HG03045 (cell line): Measurements from ENCODE around the gene RHNO1.
"Not testable (repeated sequence)": the region's sequence is repeated elsewhere in the genome, so short reads cannot be mapped to it uniquely, and the experiment has no call there.

Experiments
- ATAC-seq: cut with Tn5 transposase; IDR thresholded peaks from one replicate; pipeline ENCODE4 v1.9.1; 2021; ENCODE audit warnings: mild to moderate bottlenecking, moderate library complexity; ENCODE audit not compliant: unreplicated experiment

RHNO1 gene

DNA sequence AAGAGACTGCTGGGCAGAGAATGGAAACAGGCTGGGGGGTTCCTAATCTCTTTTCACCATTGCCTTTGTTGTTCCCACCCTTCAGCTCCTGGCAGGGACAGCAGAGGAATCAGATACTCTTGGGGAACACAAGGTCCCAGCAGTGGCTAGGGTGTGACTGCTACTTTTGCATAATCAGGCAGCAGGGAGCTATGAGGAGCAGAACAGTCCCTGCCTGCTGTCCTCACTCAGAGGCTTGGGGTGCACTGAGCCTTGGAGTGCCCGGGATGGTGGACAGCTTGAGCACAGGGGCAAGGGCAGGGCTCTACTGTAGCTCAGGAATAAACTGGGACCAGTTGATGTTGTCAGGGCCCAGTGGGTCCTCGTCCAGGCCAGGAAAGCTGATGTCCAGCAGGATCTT lies 18.7 kb upstream of the RHNO1 start:
- no peak for ATAC-seq

GRCh38 chr12:2858944-2859421 lies 18.0 kb upstream of the RHNO1 start:
- ATAC-seq = no peak

DNA sequence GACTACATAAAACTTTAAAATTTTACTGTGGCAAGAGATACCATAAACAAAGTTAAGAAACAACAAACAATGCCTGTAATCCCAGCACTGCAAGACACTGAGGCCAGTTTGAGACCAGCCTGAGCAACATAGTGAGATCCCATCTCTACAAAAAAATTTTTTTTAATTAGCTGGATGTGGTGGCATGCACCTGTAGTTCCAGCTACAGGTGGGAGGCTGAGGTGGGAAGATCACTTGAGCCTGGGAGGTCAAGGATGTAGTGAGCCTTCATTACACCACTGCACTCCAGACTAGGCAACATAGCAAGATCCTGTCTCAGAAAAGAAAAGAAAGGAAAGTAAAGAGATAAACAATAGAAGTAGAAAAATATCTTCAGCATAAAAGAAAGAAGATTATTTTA lies 16.9 kb upstream of the RHNO1 start:
- ATAC-seq = no peak

GRCh38 chr12:2862876-2863275 lies 14.1 kb upstream of the RHNO1 start:
- no peak for ATAC-seq

- ATAC-seq = not testable (repeated sequence)
These were observed 13.6 kb upstream of the RHNO1 start for GRCh38 chr12:2863402-2863801.

- no peak for ATAC-seq
These were observed 12.8 kb upstream of the RHNO1 start for GRCh38 chr12:2864198-2864597.

- ATAC-seq = not testable (repeated sequence)
These were observed 7.9 kb upstream of the RHNO1 start for GRCh38 chr12:2868986-2869632.

DNA sequence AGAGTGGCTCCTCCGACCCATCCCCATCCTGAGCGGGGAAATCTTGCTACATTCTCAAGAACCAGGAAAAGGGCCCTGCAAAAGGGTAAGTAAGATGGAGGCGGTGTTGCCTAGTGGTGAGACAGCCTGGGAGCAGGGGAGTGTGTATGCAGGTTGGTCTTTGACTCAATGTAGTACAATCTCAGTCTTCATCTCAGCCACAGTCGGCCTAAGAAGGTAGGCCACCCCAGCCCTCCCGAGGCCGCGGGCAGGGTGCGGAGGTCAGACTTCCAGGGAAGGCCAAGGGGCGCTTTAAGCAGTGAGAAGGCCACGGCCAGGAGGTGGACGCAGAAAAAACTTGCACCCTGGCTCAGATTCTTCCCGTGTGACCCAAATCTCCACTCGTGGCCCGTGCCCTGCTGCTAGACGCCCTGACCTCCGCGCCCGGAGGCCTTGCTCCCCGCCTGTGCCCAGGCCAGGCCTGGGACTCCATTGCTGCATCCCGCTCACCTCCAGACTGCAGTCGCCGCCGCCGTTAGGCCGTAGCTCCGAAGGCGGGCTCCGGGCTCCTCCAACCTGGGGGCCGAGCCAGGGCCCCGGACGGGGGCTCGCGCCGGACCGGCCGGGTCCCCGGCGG lies 484 bp upstream of the RHNO1 start:
- ATAC-seq = peak; percentile 14

- no peak for ATAC-seq
These were observed 1.1 kb downstream of the RHNO1 start for GRCh38 chr12:2877953-2878732.

DNA sequence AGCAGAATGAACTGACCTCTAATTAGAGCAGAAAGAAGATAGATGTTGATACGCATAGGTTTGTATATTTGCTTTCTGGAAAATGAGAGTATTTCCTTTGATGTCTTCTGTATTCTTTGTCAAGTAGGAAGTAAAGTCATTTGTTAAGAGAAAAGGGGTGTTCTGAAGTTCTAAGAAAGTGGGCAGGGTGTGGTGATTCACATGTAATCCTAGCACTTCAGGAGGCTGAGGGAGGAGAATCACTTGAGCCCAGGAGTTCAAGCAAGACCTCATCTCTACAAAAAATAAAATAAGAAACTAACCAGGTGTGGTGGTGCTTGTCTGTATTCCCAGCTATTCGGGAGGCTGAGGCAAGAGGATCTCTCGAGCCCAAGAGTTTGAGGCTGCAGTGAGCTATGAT lies 2.8 kb downstream of the RHNO1 start:
- ATAC-seq = no peak

- no peak for ATAC-seq
These were observed 7.8 kb downstream of the RHNO1 start for GRCh38 chr12:2884810-2885209.

DNA sequence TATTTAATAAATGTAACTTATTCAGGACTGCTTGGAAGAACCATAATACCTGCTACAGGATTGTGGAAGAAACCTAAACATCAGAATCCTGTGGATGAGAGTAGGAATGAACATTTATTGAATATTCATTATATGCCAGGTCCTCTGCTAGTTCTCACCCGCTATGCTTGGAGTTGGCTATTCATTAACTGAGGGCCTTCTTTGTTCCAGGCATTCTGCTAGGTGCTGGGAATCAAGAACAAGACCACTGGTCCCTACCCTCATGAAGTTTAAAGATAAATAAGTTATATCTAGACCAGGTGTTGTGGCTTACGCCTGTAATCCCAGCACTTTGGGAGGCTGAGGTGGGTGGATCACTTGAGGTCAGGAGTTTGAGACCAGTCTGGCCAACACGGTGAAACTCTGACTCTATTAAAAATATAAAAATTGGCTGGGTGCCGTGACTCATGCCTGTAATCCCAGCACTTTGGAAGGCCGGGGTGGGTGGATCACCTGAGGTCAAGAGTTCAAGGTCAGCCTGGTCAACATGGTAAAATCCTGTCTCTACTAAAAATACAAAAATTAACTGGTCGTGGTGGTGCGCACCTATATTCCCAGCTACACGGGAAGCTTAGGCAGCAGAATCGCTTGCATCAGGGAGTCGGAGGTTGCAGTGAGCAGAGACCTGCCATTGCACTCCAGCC lies 9.9 kb downstream of the RHNO1 start:
- no peak for ATAC-seq

DNA sequence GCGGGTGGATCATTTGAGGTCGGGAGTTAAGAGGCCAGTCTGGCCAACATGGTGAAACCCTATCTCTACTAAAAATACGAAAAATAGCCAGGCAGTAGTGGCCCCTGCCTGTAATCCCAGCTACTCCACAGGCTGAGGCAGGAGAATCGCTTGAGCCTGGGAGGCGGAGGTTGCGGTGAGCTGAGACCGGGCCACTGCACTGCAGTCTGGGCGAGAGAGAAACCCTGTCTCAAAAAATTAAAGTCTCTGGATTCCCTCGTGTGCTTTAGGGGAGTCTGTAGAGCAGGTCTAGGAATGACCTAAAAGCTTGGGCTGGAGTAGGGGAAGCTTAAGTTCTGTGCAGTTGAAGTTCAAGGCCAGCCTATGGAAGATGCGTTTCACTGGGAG lies 13.0 kb downstream of the RHNO1 start:
- no peak for ATAC-seq

DNA sequence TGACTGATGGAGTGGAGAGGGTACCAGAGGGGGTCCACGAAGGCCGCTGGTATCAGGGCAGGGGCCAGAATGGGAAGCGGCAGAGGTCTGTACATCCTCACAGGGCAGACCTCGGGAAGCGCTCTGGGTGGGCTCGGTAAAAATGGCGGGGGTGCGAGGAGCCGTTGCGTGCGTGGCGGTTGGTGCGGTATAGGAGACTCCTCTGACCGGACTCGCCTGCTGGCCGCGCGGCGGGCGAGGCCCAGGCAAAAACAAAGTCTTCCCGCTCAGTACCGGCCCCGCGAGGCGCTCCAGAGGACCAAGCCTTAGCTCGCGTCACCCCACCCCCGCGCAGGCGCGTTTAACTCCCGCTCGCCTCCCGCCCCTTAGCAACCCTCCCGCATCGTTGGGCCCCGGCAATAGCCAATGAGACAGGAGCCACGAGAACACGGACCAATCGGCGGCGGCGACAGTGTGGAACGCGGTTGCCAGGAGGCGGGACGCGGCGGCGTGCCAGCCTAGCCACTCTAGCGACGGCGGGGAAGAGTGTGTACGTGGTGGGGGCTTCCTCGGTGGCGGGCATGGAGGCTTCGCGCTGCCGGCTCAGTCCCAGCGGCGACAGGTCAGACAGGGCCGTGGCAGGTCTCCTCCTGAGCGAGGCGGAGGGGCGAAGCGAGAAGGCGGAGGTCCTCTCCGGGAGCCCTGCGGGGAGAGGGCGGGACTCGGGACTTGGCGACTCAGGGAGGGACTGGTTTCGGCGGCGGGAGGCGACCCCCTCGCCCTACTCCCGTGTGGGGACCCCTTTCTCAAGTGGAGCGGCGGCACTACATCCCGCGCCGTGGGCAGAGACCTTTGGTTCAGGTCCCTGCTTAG lies 13.6 kb downstream of the RHNO1 start, which contains the start of gene TULP3:
TULP3 (plus strand) TSS at position 504 of the 852 bp plus-strand sequence; CDS start at position 561, 57 bp downstream.
- ATAC-seq = peak; percentile 96

- peak; percentile 16 for ATAC-seq
These were observed 14.4 kb downstream of the RHNO1 start for GRCh38 chr12:2891240-2892053.

DNA sequence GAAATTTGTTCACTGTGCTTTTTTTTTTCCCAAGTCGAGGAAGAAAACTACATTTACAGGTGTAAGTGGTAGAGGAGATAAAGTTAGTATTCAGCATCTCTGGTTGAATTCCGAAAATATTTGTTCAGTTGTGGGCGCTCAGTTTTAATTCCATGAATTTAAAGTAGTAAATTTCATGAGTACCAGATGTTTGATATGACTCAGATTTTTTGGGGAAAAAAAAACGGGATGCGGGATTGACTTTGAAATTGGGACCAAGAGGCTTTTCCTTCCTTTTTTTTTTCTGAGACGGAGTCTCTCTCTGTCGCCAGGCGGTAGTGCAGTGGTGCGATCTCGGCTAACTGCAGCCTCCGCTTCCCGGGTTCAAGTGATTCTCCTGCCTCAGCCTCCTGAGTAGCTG lies 15.2 kb downstream of the RHNO1 start:
- no peak for ATAC-seq

- ATAC-seq = no peak
These were observed 16.0 kb downstream of the RHNO1 start for GRCh38 chr12:2893007-2893406.

DNA sequence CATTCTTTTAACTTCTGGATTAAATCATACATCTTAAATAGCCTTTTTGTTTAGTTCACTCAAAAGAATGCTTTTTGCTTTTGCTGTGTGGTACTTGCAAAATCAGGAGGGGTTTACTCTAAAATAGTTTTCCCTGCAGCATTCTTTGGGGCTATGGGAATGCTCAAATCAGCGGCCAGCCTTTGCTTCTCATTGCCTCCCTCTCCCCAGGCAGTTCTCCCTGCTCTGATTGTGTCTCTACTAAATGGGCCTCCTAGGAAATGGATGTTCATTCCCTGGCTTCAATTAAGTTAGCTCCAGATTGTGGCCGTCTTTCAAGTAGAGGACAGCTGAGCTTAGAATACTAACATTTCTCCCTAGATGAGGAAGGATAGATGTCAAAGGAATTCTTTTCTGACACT lies 18.0 kb downstream of the RHNO1 start:
- no peak for ATAC-seq

GRCh38 chr12:2895511-2895910 lies 18.5 kb downstream of the RHNO1 start:
- no peak for ATAC-seq

DNA sequence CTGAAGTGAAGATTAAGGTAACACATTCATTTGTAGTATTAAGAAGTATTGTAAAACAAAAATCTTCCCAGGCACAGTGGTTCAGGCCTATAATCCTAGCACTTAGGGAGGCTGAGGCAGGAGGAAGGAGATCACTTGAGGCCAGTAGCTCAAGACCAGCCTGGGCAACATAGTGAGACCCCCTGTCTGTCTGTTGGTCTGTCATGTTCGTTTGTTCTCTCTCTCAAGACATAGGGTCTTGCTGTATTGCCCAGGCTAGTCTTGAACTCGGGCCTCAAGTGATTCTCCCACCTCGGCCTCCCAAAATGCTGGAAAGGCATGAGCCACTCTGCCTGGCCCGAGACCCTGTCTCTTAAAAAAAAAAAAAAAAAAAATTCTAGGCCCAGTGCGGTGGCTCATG lies 20.4 kb downstream of the RHNO1 start:
- no peak for ATAC-seq
